Nephron (organoid): ENCODE results near the gene WDR81.

Experiments used
- H3K27ac Mint-ChIP-seq, 3 experiments: 2 replicates each; pipeline ENCODE4 v1.8.0; 2020; ENCODE audit warnings: mixed read lengths in 3 of 3, mild to moderate bottlenecking in 2 of 3, moderate library complexity in 1 of 3
- H3K27me3 Mint-ChIP-seq: 2 replicates; pipeline ENCODE4 v1.8.0; 2021; ENCODE audit warnings: low read depth, mild to moderate bottlenecking, moderate library complexity, mixed read lengths
- H3K36me3 Mint-ChIP-seq: 2 replicates; pipeline ENCODE4 v1.8.0; 2020; ENCODE audit warnings: low read depth, mixed read lengths
- H3K4me1 Mint-ChIP-seq: 2 replicates; pipeline ENCODE4 v1.8.0; 2020; ENCODE audit warnings: mixed read lengths
- H3K4me3 Mint-ChIP-seq, 3 experiments: 2 replicates each; pipeline ENCODE4 v1.8.0; 2020; ENCODE audit warnings: mild to moderate bottlenecking in 3 of 3, mixed read lengths in 3 of 3, moderate library complexity in 2 of 3
- H3K9me3 Mint-ChIP-seq: 2 replicates; pipeline ENCODE4 v1.8.0; 2020; ENCODE audit warnings: mixed read lengths
- TF ChIP-seq, protein P1 (sequence below), 3 experiments: fragments of 200-600 bp; sonication (generic); IDR thresholded peaks; one replicate each; pipeline ENCODE4 v1.5.0; 2021; ENCODE audit warnings: antibody characterized with exemption in 3 of 3; ENCODE audit not compliant: unreplicated experiment in 3 of 3

WDR81 gene

DNA sequence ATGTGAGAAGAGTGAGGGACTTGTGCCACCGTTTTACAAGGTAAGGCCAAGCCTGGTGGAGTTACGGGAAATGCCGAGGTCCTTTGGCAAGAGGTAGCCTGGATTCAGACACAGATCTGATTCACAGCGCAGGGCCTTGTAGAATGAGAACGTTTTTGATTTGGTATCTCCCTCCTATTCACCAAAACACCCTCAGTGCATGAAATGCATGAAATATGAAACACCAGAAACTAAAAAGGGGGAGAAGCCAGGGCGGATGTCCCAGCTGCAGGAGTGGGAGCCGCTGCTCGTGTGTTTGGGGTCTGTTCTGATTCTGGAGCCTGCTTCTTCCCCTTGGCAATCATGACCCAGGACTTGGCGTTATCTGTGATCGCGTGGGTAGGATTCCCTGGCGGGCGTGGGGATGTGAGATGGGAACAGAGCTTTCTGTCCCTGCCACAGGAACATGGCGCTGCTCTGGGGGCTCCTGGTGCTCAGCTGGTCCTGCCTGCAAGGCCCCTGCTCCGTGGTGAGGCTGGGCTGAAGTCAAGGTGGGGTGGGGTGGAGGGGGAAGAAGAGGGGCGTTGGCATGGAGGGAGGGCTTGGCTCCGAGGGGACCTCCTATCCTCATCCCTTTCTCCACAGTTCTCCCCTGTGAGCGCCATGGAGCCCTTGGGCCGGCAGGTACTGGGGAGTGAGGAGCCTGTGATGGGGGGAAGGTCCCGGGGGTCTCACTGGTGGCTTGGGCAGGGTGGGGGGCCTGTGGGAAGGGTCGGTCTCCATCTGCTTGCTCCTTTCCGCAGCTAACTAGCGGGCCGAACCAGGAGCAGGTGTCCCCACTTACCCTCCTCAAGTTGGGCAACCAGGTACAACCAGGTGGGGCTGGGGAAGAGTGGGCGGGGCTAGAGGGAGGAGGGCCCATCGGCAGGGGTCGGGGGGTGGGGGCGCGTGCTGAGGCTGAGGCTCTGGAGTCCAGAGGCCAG lies 20.3 kb downstream of the WDR81 start:
- H3K4me1 Mint-ChIP-seq, result peaks cover 12% of the 10 kb centered on the region
- H3K9me3 Mint-ChIP-seq, result no peaks in the 10 kb centered on the region
- TF ChIP-seq, protein P1, sequence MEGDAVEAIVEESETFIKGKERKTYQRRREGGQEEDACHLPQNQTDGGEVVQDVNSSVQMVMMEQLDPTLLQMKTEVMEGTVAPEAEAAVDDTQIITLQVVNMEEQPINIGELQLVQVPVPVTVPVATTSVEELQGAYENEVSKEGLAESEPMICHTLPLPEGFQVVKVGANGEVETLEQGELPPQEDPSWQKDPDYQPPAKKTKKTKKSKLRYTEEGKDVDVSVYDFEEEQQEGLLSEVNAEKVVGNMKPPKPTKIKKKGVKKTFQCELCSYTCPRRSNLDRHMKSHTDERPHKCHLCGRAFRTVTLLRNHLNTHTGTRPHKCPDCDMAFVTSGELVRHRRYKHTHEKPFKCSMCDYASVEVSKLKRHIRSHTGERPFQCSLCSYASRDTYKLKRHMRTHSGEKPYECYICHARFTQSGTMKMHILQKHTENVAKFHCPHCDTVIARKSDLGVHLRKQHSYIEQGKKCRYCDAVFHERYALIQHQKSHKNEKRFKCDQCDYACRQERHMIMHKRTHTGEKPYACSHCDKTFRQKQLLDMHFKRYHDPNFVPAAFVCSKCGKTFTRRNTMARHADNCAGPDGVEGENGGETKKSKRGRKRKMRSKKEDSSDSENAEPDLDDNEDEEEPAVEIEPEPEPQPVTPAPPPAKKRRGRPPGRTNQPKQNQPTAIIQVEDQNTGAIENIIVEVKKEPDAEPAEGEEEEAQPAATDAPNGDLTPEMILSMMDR (IDR thresholded peaks at IDR 0.05; ENCODE audit: unreplicated experiment in 3 of 3), result no peak
- H3K36me3 Mint-ChIP-seq, result peaks cover 4% of the 10 kb centered on the region
- peak overlapping the region; percentile 75 to 87 (median 85) for H3K27ac Mint-ChIP-seq
- no peak overlapping the region for H3K4me3 Mint-ChIP-seq
- peaks cover 3% of the 10 kb centered on the region for H3K27me3 Mint-ChIP-seq

DNA sequence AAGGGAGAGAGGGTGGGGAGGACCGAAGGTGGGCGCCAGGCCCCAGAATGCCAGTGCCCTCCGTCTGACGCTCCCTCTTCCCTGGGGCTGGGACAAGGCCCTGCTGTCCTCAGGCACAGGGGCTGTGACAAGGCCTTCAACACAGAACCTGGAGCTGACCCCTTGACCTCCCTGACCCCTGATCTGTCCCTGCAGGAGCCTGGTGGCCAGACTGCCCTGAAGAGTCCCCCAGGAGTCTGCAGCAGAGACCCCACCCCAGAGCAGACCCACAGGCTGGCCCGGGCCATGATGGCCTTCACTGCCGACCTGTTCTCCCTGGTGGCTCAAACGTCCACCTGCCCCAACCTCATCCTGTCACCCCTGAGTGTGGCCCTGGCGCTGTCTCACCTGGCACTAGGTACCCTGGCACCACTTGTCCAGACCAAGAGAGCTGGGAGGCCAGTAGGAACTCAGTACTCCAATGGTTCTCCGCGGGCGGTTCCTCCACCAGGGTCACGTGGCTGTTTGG lies 21.1 kb downstream of the WDR81 start:
- Mint-ChIP-seq H3K27me3 (peaks cover 3% of the 10 kb centered on the region), H3K36me3 (peaks cover 4% of the 10 kb centered on the region), H3K4me1 (peaks cover 12% of the 10 kb centered on the region), H3K4me3 (no peak overlapping the region), H3K9me3 (no peaks in the 10 kb centered on the region), H3K27ac (no peak overlapping the region)
- TF ChIP-seq, protein P1 (IDR thresholded peaks at IDR 0.05; ENCODE audit: unreplicated experiment in 3 of 3), result no peak

DNA sequence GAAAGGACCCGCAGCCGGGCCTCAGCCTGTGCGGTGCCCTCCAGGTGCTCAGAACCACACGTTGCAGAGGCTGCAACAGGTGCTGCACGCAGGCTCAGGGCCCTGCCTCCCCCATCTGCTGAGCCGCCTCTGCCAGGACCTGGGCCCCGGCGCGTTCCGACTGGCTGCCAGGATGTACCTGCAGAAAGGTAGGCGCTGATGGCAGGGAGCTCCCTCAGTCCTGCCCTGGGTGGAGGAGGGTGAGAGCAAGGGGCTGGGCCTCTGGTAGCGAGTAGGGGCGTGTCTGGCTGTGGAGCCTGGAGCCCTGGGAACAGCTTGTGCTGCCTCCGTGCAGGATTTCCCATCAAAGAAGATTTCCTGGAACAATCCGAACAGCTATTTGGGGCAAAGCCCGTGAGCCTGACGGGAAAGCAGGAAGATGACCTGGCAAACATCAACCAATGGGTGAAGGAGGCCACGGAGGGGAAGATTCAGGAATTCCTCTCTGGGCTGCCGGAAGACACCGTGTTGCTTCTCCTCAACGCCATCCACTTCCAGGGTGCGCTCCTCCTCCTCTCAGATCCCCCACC lies 22.6 kb downstream of the WDR81 start:
- TF ChIP-seq, protein P1 (IDR thresholded peaks at IDR 0.05; ENCODE audit: unreplicated experiment in 3 of 3), result no peak
- Mint-ChIP-seq H3K9me3 (no peaks in the 10 kb centered on the region), H3K27me3 (peaks cover 3% of the 10 kb centered on the region), H3K4me1 (peaks cover 12% of the 10 kb centered on the region), H3K36me3 (peaks cover 4% of the 10 kb centered on the region), H3K4me3 (no peak overlapping the region), H3K27ac (peak overlapping the region in 1 of 3 experiments; percentile 40)

DNA sequence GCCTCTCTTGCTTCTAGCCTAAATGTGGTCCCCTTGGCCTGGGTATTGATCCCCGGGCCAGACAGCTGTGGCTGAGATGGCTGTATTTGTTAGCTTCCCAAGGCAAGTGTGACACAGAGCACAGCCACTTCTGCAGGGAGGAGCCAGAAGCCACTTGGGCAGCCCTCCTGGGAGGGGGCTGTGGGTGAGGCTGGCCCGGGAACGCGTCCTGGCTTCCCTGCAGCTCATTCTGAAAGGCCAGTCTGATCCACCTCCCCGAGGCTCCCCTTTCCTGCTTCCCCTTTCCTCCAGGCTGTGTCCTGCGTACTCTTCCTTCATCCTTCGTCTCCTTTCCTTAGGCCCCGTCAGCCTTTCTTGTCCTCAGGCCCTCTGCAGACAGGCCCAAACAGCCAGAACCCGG lies 26.1 kb downstream of the WDR81 start:
- TF ChIP-seq, protein P1 (IDR thresholded peaks at IDR 0.05; ENCODE audit: unreplicated experiment in 3 of 3), result no peak
- Mint-ChIP-seq H3K4me3 (no peak overlapping the region), H3K27me3 (peaks cover 8% of the 10 kb centered on the region)

DNA sequence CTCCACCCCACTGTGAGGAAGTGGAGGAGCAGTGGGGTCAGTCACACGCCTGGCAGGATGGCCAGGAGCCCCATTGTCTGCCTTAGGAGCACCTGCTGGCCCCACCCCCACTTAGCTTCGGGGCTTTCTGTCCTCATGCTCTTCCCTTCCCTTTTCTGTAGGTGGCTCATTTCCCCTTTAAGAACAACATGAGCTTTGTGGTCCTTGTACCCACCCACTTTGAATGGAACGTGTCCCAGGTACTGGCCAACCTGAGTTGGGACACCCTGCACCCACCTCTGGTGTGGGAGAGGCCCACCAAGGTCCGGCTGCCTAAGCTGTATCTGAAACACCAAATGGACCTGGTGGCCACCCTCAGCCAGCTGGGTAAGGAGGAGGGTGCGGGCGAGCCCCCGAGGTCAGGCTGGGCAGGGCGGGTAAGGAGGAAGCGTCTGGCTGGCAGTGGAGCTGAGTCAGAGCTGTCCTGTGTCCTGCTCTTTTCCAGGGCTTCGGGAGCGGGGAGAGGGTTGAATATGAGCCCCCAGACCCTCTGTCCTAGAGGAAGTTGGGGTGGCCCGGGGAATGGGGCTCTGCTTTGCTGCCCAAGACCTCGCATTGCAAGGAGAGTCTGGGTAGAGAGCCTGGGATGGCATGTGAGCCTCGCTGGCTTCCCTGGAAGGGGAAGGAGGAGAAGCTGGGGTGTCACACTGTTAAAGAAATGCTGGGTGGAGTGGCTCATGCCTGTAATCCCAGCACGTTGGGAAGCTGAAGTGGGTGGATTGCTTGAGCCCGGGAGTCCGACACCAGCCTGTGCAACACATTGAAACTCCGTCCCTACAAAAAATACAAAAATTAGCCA lies 28.1 kb downstream of the WDR81 start:
- H3K4me3 Mint-ChIP-seq, result no peak overlapping the region
- H3K9me3 Mint-ChIP-seq, result no peaks in the 10 kb centered on the region
- TF ChIP-seq, protein P1 (IDR thresholded peaks at IDR 0.05; ENCODE audit: unreplicated experiment in 3 of 3), result no peak
- peaks cover 8% of the 10 kb centered on the region for H3K27me3 Mint-ChIP-seq
- H3K36me3 Mint-ChIP-seq, result no peaks in the 10 kb centered on the region
- peak overlapping the region in 2 of 3 experiments; percentile 46 to 48 for H3K27ac Mint-ChIP-seq
- H3K4me1 Mint-ChIP-seq, result peaks cover 13% of the 10 kb centered on the region

More for the DNA sequence above, 26.1 kb downstream of the WDR81 start:
- Mint-ChIP-seq H3K27ac (no peak overlapping the region), H3K9me3 (no peaks in the 10 kb centered on the region), H3K36me3 (no peaks in the 10 kb centered on the region), H3K4me1 (peaks cover 2% of the 10 kb centered on the region)
